GM18520 (cell line): ENCODE data around the gene PIGX.

ENCODE experiments used
- ATAC-seq: cut with Tn5 transposase; IDR thresholded peaks from one replicate; pipeline ENCODE4 v1.9.1; 2021; ENCODE audit not compliant: unreplicated experiment

The PIGX gene

DNA sequence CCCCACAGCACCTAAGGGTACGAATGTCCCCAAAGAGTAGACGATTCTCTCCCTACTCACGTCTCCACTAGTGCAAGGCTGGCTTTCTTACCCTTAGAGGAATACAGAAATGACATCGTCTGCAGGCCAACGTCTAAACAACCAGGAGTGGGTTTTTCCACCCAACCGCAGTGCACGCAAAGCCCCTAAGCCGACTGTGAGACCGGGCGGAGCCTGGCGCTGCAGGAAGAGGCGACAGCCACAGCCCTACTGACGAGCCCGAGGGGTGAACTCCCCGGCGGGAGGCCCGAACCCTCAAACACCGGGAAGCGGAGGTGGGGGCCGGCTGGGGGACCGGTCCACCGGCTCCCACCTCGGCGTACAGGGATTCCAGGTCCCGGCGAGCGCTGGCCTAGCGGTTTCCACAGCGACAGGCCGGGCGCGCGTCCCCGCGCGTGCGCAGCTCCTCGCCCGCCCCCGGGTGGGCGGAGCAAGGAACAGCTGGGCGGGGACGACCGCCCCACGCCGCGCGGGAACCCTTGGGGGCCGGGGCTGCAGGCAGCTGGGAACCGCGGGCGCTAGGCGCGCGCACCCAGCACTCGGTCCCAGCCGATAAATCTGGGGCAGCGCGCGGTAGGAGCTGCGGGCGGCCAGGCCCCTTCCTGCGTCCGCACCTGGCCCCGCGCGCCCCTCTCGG, at the start of gene PIGX, which contains the start of gene CEP19:
Gene PIGX (plus strand): TSS at position 540 of the 676 bp plus-strand sequence.
Gene CEP19 (minus strand): TSS at position 413 of the 676 bp plus-strand sequence. CDS start 3,593 bp downstream, outside the sequence.
- ATAC-seq, result peak; percentile 67

DNA sequence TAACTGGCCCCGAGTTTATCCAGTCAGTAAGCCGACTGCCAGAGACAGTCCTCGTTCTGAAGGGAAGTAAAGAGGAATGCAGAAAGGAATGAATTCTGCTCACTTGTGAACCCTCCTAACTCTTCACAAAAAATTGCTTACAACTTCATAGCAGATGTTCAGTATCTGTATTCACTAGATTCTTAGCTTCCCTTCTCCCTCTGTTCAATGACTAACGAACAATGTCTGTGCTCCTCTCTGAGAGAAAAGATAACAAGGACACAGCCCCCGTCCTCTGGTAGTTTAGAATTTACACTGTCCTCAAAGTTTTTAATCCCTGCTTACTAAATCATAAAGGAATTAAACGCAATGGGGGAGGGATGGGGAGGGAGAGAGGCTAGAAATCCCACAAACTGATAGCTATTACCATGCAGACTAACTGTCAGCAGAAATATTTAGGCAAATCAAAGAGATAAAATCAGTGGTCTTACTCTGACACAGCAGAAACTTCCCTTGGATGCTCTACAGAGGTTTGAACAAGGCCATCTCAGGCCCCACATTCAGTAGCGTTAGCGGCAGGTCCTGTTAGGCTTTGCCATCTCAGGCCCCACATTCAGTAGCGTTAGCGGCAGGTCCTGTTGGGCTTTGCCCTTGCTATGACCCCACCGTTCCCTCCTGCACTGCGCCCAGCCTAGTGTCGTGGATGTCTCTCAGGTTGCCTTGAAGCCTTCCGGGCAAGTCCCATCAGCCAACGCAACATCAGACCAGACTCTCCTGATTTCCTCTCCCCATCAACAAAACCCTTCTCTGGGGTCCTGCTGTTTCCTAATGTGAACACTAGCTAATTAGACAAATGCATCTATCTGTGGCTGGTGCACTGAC, 49.2 kb upstream of the PIGX start:
- ATAC-seq, result no peak

DNA sequence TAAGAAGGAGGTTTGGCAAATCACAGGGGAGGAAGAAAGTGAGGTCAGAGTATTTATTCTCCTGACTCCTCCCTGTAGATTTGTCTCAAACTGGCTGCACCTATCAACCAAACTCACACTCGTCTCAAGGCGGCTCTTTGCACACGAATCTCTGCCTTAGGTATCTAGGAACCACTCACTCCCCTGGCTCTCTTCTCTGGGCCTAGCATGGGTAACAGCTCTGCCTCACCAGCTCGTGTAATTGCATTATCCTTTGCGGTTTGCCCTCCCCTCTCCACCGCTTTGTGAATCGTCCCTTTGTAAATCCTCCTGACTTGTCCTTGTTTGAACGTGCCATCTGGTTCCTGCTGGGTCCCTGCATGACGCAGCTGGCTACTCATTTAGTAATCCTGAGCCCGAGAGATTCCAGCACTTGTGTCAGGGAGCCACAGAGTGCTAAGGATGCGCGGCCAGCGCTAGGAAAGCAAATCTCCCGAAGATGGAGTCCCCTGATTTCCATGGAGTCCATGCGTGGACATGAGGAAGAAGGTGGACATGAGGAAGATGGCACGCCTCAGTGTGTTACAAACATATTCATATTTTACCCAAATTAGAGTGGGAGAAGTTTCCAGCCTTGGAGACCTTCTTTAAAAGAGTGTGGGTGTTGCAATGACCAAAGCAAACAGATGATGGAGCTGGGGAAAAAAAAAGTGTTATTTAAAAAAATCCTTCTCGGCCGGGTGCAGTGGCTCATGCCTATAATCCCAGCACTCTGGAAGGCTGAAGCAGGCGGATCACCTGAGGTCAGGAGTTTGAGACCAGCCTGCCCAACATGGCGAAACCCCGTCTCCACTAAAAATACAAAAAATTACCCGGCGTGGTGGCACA, 45.9 kb upstream of the PIGX start:
- ATAC-seq, result no peak

DNA sequence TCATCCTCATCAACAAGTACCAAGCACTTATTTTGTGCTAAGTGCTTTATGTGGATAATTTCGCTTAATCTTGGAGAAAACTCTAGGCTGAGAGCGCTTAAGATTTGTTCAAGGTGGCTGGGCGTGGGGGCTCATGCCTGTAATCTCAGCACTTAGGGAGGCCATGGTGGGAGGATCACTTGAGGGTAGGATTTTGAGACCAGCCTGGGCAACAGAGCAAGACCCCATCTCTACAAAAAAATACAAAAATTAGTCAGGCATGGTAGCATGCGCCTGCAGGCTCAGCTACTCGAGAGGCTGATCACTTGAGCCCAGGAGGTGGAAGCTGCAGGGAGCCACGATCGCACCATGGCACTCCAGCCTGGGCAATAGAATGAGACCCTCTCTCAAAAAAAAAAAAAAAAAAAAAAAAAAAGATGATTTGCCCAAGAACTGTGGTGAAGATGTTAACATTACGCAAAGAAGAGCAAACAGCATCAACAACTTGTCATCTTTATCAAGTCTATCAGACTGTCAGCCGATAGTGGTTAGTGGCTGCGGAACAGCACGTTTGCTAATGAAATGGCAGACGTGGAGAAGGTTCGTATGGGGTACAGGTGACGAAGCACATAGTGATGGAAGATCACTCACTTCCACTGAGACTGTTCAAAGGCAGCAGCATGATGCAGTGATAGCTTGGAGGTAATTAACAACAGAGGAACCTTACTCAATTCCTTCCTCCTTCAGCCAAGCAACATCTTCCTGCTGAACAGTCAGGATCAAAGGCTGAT, 44.9 kb upstream of the PIGX start:
- no peak for ATAC-seq

DNA sequence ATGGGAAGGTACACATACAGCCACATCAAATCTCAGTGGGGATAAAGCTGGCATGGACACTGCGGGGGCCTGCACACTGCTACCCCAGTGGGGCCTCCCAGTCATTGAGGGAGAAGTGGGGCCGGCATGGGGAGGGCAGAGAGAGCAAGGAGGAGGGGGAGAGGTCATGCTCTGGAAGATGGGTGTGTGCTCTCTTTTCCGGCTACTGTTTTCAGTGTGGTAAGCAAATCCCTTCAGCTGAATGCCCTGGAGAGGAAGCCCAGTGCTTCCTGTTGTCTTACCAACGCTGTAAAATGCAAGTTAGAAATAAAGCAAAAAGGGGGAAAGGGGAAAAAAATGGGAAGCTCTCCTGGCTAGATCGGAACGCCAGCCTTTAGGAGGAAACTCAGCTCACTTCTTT, 41.8 kb upstream of the PIGX start:
- ATAC-seq, result no peak

DNA sequence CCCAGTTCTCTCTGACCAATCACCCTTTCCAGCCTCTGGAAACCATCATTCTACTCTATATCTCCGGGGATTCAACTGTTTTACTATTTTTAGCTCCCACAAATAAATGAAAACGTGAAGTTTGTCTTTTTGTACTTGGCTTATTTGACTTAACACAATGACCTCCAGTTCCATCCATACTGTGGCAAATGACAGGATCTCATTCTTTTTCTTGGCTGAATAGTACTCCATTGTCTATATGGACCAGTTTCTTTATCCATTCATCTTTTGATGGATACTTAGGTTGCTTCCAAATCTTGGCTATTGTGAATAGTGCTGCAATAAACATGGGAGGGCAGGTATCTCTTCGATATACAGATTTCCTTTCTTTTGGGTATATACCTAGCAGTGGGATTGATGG, 38.5 kb upstream of the PIGX start:
- no peak for ATAC-seq

DNA sequence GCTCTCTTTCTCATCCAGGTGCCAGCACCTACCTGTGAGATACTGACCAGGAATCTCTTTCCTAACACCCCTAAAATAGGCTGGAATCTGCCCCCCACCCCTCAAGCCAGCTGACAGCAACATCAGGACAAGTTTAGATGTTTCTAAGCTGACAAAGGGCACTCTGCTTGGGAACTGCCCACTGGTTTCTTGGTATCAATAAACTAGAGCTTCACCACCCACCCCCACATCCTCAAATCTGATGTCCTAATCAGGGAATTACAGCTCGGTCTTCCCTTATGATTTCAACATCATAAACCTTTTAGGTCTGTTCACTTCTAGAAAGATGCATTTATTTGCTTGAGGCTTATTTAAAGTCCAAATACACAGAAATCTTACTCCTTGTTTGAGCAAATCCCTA, 34.8 kb upstream of the PIGX start:
- ATAC-seq, result no peak

DNA sequence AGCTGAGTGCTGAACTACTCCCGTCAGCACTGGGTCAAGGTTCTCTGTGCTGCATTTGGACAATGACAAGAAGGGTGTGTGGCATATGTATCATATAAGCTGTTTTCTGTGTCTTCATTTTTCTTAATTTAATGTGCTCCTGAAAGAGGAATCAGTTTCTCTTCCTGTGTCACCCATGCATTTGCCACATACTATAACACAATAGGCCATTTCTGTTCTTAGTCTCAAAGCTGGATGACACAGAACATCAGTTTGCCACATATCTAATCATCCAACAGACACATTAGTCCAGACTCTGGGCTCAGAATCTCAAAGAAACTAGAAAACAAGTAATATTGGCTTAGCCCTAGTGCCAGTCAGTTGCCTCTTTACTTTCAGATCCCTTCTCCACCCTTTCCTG, 34.2 kb upstream of the PIGX start:
- ATAC-seq, result no peak

DNA sequence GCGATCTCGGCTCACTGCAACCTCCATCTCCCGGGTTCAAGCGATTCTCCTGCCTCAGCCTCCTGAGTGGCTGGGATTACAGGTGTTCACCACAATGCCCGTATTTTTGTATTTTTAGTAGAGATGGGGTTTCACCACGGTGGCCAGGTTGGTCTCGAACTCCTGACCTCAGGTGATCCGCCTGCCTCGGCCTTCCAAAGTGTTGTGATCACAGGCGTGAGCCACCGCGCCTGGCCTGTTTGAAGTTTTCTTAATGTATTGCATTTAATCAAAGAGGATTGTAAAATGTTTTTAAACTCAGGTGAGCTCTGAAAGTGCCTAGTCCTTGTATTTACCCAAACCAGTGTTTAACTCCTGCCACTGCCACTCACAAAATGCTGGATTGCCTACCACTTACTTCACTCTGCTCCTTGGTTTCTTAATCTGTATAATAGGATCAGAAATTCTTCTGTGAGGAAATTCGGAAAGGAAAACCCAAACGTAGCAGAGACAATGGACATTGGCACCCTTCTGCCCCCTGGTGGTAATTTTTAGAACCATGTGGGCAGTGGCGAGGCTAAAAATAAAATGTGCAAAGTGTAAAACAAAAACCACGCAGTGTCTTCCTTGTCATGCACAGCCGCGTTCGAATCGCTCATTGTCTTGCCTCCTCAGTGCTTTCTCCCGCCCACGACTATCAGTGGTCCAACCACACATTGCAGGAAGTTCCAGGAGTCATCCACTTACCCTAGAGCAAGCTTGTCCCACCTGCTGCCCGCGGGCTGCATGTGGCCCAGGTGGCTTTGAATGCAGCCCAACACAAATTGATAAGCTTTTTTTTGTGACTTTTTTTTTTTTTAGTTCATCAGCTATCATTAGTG, 27.4 kb upstream of the PIGX start:
- peak; percentile 47 for ATAC-seq

DNA sequence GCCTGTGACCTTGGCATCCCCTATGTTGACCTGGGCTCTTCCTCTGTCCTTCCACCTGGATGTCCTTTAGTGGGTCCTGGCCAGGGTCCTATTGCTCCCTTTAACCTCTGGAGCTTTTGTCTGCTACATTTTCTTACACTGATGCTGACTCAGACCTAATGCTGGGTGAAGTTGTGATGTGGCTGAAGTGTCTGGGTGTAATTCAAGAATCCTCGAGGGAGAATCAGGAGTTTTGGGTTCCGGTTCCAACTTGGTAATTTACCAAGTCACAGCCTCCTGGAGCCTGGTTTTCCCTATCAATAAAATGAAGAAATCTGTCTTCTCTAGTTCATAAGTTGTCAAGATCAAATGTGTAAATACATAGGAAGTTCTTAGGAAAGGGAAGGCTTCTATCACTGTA, 25.7 kb upstream of the PIGX start:
- ATAC-seq, result no peak

DNA sequence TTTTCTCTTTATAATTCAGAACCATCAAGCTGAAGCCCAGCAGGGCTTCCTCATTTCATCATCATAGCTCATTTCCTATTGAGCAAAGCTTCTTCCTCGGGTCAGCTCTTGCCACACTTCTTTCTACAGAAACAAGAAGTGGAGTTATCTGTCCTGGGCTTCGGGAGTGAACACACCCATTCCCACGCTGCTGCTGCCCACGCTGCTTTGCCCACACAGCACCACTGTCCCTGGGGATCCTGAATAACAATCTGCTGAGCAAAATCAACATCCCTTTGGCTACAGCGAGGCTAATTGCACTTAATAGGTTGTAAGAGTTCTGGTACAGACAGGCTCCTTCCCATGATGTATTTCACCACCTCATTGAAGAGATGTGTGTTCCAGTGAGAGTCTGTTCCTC, 23.8 kb upstream of the PIGX start:
- no peak for ATAC-seq

DNA sequence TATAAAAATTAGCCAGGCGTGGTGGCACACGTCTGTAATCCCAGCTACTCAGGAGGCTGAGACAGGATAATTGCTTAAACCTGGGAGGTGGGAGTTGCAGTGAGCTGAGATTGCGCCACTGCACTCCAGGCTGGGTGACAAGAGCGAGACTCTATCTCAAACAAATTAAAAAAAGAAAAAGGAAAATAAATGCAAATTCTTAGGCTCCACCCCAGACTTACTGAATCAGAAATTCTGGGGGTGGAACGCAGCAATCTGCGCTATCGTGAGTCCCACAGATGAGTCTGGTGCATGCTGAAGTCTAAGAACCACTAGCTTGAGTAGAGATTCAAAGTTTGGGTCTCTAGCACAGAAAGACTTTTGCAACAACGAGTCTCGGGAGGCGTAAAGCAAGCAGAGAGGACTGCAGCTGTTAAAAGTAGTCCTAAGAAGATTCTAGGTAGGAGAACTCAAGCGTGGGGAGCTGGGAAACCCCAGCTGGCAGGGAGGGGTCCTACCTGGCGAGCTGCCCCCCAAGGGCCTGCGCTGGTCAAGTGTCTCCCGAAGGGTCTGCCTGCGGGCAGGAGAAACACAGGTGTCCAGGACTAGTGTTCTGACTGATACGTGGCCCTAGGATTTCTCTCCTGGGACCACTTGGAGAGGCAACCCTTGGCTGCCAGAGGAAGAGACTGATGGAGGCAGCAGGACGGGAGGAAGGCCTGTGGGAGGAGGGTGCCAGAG, 22.1 kb upstream of the PIGX start:
- ATAC-seq, result no peak

DNA sequence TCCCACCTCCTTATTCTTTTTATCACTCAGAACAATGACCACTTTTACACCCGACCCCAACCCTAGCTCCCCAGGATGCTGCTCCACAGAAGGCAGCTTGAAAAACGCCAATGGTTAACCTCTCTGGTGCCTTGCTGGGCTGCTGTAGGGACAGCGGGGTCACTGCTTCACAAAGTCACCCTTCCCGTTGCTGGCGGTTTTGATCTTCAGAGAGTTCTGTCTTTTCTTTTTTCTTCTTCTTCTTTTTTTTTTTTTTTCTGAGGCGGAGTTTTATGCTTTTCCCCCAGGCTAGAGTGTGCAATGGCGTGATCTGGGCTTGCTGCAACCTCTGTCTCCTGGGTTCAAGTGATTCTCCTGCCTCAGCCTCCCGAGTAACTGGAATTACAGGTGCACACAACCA, 20.8 kb upstream of the PIGX start:
- ATAC-seq, result no peak

DNA sequence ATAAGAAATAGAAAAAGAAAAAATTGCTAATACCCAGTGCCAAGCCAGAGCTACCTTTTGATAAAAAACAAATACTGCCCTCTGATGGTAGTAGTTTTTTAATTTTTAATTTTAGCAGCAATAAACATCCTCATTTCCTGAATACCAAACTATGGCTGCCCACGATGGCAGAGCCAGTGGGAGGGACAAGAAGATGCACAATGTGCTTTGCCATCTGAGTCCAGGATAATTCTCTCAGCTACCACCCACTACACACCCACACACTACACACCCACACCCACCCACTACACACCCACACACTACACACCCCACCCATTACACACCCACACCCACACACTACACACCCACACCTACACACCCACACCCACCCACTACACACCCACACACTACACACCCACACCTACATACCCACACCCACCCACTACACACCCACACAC, 18.0 kb upstream of the PIGX start:
- ATAC-seq, result no peak

DNA sequence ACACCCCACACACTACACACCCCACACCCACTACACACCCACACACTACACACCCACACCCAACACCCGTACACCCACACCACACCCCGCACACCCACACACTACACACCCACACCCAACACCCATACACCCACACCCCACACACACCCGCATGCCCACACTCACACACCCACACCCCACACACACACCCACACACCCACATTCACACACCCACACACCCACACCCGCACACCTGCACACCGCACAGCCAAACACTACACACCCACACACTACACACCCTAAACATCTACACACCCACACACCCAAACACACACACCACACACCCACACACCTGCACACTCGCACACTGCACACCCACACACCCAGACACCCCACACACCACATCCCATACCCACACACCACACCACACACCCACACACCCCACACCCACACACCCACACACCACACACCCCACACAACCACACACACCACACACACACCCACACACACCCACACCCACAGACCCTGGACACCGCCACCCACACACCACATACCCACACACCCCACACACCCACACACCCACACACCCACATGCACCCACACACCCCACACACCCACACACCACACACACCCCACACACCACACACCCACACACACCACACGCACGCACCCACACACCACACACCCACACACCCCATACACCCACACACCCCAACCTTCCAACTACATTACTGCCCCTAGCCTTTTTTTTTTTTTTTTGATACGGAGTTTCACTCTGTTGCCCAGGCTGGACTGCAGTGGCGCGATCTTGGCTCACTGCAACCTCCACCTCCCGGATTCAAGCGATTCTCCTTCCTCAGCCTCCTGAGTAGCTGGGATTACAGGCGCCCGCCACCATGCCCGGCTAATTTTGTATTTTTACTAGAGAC, 17.0 kb upstream of the PIGX start:
- no peak for ATAC-seq

DNA sequence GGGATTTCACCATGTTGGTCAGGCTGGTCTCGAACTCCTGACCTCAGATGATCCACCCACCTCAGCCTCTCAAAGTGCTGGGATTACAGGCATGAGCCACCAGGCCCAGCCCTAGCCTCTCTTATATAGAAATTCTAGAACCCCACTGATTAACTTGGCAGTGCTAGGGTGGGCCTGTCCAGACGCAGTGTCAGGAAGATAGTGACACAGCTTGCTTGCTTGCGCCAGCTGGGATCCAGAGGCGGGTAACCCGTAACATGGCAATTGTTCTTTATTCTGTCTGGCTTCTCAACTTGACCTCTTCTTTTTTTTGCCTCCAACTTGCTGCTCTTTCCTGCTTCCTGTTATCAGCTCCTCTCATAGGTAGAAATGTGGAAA, 16.3 kb upstream of the PIGX start:
- ATAC-seq, result no peak

DNA sequence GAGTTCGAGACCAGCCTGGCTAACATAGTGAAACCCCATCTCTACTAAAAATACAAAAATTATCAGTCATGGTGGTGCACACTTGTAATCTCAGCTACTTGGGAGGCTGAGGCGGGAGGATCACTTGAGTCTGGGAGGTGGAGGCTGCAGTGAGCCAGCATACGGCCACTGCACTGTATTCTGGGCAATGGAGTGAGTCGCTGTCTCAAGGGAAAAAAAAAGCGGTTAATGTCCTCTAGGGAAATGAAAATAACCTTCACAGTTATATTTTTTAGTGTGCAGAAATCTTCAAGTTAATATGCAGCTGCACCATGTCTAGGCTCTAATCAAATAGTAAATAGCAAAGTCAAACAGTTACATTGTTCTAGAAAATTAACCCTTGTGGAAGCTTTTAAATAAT, 14.9 kb upstream of the PIGX start:
- no peak for ATAC-seq

DNA sequence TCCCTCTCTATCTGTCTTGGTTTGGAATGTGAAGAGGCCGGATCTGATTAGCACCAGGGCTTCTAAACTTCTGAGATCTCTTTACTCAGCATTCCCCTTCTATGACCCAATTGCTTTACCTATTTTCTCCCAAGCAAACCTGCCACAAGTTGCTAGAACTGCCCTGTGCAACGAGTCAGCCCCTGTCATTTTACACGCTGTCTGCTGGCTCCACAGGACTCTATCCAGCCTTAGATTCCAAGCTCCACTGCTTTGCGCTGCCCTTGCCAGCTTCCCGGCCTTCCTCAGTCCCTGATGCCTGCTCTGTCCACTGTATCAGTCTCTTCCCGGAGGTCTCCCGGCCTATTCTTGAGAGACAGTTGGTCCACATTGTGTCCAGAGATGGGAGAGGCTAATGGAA, 12.4 kb upstream of the PIGX start:
- ATAC-seq, result no peak
